SK-N-MC (cell line): ENCODE data around the gene MEIS3.
"Not testable (repeated sequence)": the region's sequence is repeated elsewhere in the genome, so short reads cannot be mapped to it uniquely, and the experiment has no call there.

Experiments
- DNase-seq: peaks from one replicate; pipeline ENCODE4 v3.0.0-alpha.2; 2011; ENCODE audit warnings: low read depth, low spot score
- H3K27ac ChIP-seq: fragments of 200-600 bp; sonication (generic); 2 replicates; pipeline ENCODE4 v1.5.1; 2016; ENCODE audit warnings: mixed run types
- H3K36me3 ChIP-seq: fragments of 200-600 bp; sonication (generic); 2 replicates; pipeline ENCODE4 v1.6.1; 2017; ENCODE audit warnings: antibody characterized with exemption, low read length, mixed read lengths; ENCODE audit not compliant: insufficient read depth
- H3K4me3 ChIP-seq: fragments of 200-600 bp; sonication (generic); 2 replicates; pipeline ENCODE4 v1.5.1; 2016
- H3K9ac ChIP-seq: fragments of 200-600 bp; sonication (generic); 2 replicates; pipeline ENCODE4 v1.8.0; 2017; ENCODE audit warnings: mixed run types, mixed read lengths; ENCODE audit not compliant: insufficient read length
- H3K9me3 ChIP-seq: fragments of 200-600 bp; sonication (generic); 2 replicates; pipeline ENCODE4 v1.6.1; 2017; ENCODE audit warnings: low read depth, mild to moderate bottlenecking, antibody characterized with exemption, low read length, moderate library complexity, mixed read lengths
- EZH2 ChIP-seq: fragments of 200-600 bp; sonication (generic); IDR thresholded peaks from one replicate; pipeline ENCODE4 v1.6.1; 2017; ENCODE audit warnings: antibody characterized with exemption
- FOXP2 ChIP-seq: optimal IDR thresholded peaks from 2 replicates; pipeline ENCODE3; 2011; ENCODE audit warnings: mild to moderate bottlenecking, moderate library complexity; ENCODE audit not compliant: insufficient read depth; ENCODE audit errors: extremely low read length, control extremely low read depth
- POLR2AphosphoS5 ChIP-seq: IDR thresholded peaks from 2 replicates; pipeline ENCODE4 v1.6.1; 2012; ENCODE audit warnings: mild to moderate bottlenecking, low read depth, low read length, borderline replicate concordance

The MEIS3 gene

DNA sequence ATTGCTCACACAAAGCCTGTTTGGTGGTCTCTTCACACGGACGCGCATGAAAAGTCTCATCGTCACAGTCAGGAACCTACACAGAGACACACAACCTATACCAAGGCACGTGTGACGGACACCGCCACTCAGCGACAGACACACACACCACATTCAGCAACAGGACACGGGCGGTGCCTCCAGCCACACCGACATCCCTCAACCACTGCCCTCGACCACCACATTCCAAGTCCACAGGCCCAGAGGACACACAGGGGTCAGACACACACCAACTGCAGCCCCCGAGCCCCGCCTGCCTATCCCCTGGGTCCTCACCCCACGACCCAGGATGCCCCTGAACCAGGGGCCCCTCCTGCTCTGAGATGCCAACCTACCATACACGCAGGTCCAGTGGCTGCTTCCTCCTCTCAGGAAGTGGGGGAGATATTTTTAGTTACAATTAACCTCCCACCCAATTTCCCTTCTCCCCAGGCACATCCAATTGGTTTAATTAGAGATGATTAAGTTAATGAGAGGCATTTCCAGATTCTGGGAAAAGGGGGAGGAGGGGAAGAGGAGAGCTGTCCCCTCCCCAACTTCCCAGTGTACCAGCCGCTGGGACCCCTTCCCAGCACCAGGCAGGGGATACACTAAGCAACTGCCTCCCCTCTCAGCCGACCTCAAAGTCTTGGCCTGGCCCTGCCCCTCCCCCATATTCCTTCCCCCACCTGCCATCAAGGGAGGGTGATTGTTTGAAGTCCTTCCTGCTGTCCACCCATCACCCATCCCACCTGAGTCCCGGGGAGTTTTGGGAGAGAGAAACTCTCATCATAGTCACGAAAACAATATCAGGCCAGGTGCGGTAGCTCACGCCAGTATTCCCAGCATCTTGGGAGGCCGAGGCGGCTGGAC lies 20.4 kb downstream of the MEIS3 start:
- DNase-seq: no peak
- Histone ChIP-seq H3K4me3 (no peak overlapping the region), H3K9me3 (no peaks in the 10 kb centered on the region), H3K27ac (no peak overlapping the region), H3K9ac (no peak overlapping the region), H3K36me3 (no peaks in the 10 kb centered on the region)
- TF ChIP-seq EZH2 (no peak), FOXP2 (no peak), POLR2AphosphoS5 (no peak)

DNA sequence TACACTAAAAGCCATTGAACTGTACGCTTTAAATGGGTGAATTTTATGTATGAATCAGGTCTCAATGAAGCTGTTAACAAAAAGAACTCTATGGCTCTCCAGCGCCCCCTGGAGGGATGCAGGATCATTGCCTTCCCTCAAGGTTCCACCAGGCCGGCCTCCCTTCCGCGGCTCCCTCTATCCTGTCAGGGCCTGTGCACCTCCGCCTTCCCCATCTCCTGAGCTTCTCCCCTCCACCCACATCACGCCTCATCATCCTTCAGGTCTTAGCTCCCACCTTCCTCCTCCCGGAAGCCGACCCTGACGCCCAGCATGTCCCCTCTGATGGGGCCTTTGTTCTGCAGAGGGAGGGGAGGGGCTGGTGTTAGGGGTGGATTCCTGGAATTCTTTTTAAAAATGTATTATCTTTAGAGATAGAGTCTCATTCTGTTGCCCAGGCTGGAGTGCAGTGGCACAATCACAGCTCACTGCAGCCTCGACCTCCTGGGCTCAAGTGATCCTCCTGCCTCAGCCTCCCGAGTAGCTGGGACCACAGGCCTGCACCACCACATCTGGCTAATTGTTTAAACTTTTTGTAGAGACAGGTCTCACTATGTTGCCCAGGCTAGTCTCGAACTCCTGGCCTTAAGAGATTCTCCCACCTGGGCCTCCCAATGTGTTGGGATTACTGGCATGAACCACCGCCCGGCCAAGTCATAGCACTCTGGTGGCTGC lies 27.7 kb downstream of the MEIS3 start:
- H3K27ac ChIP-seq: no peak overlapping the region
- peak; percentile 26 for DNase-seq
- TF ChIP-seq EZH2 (no peak), FOXP2 (no peak), POLR2AphosphoS5 (no peak)
- no peaks in the 10 kb centered on the region for H3K9me3 ChIP-seq
- no peak overlapping the region for H3K4me3 ChIP-seq
- H3K36me3 ChIP-seq: no peaks in the 10 kb centered on the region
- H3K9ac ChIP-seq: no peak overlapping the region

DNA sequence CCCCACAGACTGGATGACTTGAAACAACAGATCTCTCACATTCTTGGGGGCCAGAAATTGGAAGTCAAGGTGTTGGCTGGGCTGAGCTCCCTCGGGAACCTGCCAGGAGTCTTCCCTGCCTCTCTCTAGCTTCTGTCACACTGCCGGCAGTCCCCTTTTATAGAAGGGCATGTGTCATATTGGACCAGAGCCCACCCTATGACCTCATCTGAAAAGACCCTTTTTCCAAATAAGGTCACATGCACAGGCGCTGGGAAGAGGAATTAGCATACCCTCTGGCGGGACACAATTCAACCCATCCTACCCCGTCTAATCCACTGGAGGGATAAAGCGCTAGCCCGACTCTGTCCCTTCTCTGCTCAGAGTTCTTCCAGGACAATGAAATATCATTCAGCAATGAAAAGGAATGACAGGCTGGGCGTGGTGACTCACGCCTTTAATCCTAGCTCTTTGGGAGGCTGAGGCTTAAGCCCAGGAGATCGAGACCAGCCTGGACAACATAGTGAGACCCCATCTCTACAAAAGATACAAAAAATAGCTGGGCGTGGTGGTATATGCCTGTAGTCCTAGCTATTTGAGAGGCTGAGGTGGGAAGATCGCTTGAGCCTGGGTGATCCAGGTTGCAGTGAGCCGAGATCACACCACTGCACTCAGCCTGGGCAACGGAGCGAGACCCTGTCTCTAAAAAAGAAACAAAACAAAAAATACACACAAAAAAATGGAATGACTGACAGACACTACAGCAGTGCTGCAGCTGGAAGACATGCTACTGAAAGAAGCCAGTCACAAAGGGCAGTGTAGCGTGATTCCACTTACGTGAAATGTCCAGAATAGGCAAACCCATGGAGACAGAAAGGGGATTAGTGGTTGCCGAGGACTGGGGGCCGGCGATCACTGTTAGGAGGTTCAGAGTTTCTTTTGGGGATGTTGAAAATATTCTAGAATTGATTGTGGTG lies 28.5 kb downstream of the MEIS3 start:
- Histone ChIP-seq H3K4me3 (no peak overlapping the region), H3K27ac (no peak overlapping the region), H3K9ac (no peak overlapping the region), H3K9me3 (no peaks in the 10 kb centered on the region), H3K36me3 (no peaks in the 10 kb centered on the region)
- TF ChIP-seq POLR2AphosphoS5: no peak
- TF ChIP-seq FOXP2: no peak
- TF ChIP-seq EZH2: no peak
- no peak for DNase-seq

DNA sequence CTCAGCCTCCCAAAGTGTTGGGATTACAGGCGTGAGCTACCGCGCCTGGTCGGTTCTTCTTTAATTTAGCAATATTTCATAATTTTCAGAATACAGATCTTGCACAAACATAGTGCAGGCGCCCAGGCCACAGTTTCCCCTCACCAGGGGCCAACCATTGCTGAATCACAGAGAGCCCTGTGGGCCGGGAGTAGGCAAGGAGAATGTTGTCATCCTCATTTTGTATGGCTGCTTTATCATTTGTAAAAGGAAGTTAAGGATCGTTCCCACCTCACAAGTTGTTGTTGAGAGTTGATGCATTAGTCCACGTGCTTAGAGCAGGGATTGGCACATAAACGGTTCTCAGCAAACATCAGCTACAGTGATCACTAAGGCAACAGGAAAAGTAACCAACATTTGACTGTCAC lies 30.2 kb downstream of the MEIS3 start:
- Histone ChIP-seq H3K27ac (no peak overlapping the region), H3K9me3 (no peaks in the 10 kb centered on the region), H3K4me3 (no peak overlapping the region), H3K36me3 (no peaks in the 10 kb centered on the region), H3K9ac (no peak overlapping the region)
- TF ChIP-seq EZH2 (no peak), FOXP2 (no peak), POLR2AphosphoS5 (no peak)
- no peak for DNase-seq

- not testable (repeated sequence) for H3K36me3 ChIP-seq, H3K9ac ChIP-seq, DNase-seq, H3K9me3 ChIP-seq, H3K4me3 ChIP-seq, H3K27ac ChIP-seq
Measured at GRCh38 chr19:47388721-47389120, 30.6 kb downstream of the MEIS3 start.

DNA sequence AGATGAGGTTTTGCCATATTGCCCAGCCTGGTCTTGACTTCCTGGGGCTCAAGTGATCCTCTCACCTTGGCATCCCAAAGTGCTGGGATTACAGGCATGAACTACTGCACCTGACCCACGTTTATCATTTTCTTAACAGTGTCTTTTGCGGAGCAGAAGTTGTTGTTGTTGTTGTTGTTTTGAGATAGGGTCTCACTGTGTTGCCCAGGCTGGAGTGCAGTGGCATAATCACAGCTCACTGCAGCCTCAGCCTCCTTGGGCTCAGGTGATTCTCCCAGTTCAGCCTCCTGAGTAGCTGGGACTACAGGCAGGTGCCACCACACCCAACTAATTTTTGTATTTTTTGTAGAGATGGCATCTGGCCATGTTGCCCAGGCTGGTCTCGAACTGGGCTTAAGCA lies 31.7 kb downstream of the MEIS3 start:
- H3K27ac ChIP-seq, DNase-seq, H3K36me3 ChIP-seq: not testable (repeated sequence)

DNA sequence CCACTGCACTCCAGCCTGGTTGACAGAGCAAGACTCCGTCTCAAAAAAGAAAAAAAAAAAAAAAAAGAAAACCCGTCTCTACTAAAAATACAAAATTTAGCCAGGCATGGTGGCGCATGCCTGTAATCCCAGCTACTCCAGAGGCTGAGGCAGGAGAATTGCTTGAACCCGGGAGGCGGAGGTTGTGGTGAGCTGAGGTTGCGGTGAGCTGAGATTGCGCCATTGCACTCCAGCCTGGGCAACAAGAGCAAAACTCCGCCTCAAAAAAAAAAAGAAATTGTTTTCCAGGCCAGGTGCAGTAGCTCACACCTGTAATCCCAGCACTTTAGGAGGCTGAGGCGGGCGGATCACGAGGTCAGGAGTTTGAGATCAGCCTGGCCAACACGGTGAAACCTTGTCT lies 32.7 kb downstream of the MEIS3 start:
- DNase-seq, H3K4me3 ChIP-seq, H3K36me3 ChIP-seq, H3K9me3 ChIP-seq, H3K9ac ChIP-seq, H3K27ac ChIP-seq: not testable (repeated sequence)

More for the DNA sequence above, 31.7 kb downstream of the MEIS3 start:
- not testable (repeated sequence) for H3K9me3 ChIP-seq, H3K4me3 ChIP-seq, H3K9ac ChIP-seq

DNA sequence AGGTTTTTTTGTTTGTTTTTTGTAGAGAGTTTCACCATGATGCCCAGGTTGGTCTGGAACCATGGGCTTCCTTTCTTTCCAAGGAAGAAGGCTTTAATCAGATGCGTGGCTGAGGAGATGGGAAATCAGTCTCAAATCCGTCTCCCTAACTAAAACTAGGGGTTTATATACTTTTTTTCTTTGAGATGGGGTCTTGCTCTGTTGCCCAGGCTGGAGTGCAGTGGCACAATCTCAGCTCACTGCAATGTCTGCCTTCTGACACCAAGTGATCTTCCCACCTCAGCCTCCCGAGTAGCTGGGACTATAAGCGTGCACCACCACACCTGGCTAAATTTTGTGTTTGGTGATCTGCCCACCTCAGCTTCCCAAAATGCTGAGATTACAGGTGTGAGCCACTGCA lies 34.8 kb downstream of the MEIS3 start:
- not testable (repeated sequence) for H3K4me3 ChIP-seq

More for the DNA sequence above, 34.8 kb downstream of the MEIS3 start:
- peaks cover 23% of the 10 kb centered on the region; the same call in 1 of the 2 replicates for H3K36me3 ChIP-seq
- not testable (repeated sequence) for H3K9ac ChIP-seq, H3K27ac ChIP-seq, DNase-seq, H3K9me3 ChIP-seq
